IMR-90 (cell line): ENCODE measurements around the gene SIK3. TPM values are rescaled to one million over a fixed set of nuclear protein-coding genes. Genes with fewer than 3 reads are reported as not detected.

Experiments
- ATAC-seq: fragments of 200-7000 bp; cut with Tn5 transposase; 2 replicates; pipeline ENCODE4 v1.9.1; 2020; ENCODE audit warnings: low read depth, mild to moderate bottlenecking, moderate library complexity
- BruUV-seq: library from RNA; stranded (reverse); fragments of 400-500 nt; replicated peaks from 2 replicates; lab custom pipeline; 2021; lab: Mats Ljungman, UMichigan
- CTCF ChIA-PET: fragments of 300-600 bp; formaldehyde crosslinking; extraction: SDS; loops from one replicate; lab custom pipeline; 2021; ENCODE audit warnings: antibody characterized with exemption; lab: Yijun Ruan, JAX
- POLR2A ChIA-PET: fragments of 300-600 bp; sonication (Branson Sonifier 250); formaldehyde crosslinking; loops from one replicate; lab custom pipeline; 2022; ENCODE audit warnings: antibody characterized with exemption; ENCODE audit not compliant: unreplicated experiment; lab: Charles Lee
- DNase-seq: peaks from one replicate; pipeline ENCODE4 v3.0.0; 2013
- H2AFZ ChIP-seq: replicated peaks from 2 replicates; pipeline ENCODE3; 2013; ENCODE audit warnings: low read length, mild to moderate bottlenecking; ENCODE audit not compliant: poor library complexity
- H2AK5ac ChIP-seq: 2 replicates; pipeline ENCODE4 v1.6.1; 2013; ENCODE audit warnings: low read depth, low read length, inconsistent platforms
- H2AK9ac ChIP-seq: replicated peaks from 2 replicates; pipeline ENCODE3; 2013; ENCODE audit warnings: mild to moderate bottlenecking, low read depth, low read length, moderate library complexity; ENCODE audit not compliant: poor library complexity
- H2BK120ac ChIP-seq: 2 replicates; pipeline ENCODE4 v1.6.1; 2013; ENCODE audit warnings: low read depth, low read length, inconsistent platforms
- H2BK15ac ChIP-seq: 3 replicates; pipeline ENCODE4 v1.6.1; 2013; ENCODE audit warnings: low read depth, low read length, inconsistent platforms
- H2BK20ac ChIP-seq: 2 replicates; pipeline ENCODE4 v1.6.1; 2013; ENCODE audit warnings: low read depth, mild to moderate bottlenecking, inconsistent platforms, low read length, moderate library complexity
- H2BK5ac ChIP-seq: 2 replicates; pipeline ENCODE4 v1.6.1; 2013; ENCODE audit warnings: mild to moderate bottlenecking, low read depth, low read length, inconsistent platforms; ENCODE audit not compliant: poor library complexity, severe bottlenecking
- H3K14ac ChIP-seq: replicated peaks from 2 replicates; pipeline ENCODE4 v1.6.1; 2013; ENCODE audit warnings: low read depth, low read length, inconsistent platforms
- H3K18ac ChIP-seq: 2 replicates; pipeline ENCODE4 v1.6.1; 2013; ENCODE audit warnings: low read depth, low read length, control low read depth
- H3K23ac ChIP-seq: 2 replicates; pipeline ENCODE4 v1.6.1; 2013; ENCODE audit warnings: low read depth, low read length, inconsistent platforms
- H3K27ac ChIP-seq: 2 replicates; pipeline ENCODE4 v1.5.1; 2013; ENCODE audit warnings: mild to moderate bottlenecking, control low read depth, low read length; ENCODE audit not compliant: insufficient read depth
- H3K27me3 ChIP-seq: 2 replicates; pipeline ENCODE4 v1.6.1; 2013; ENCODE audit warnings: low read length; ENCODE audit not compliant: control insufficient read depth, insufficient read depth
- H3K36me3 ChIP-seq: 2 replicates; pipeline ENCODE4 v1.6.1; 2013; ENCODE audit warnings: low read length, mixed read lengths; ENCODE audit not compliant: control insufficient read depth, insufficient read depth
- H3K4ac ChIP-seq: 2 replicates; pipeline ENCODE4 v1.6.1; 2013; ENCODE audit warnings: low read depth, low read length, inconsistent platforms
- H3K4me1 ChIP-seq: 2 replicates; pipeline ENCODE4 v1.6.1; 2013; ENCODE audit warnings: low read length, mixed read lengths; ENCODE audit not compliant: control insufficient read depth, insufficient read depth
- H3K4me2 ChIP-seq: 2 replicates; pipeline ENCODE4 v1.6.1; 2013; ENCODE audit warnings: low read depth, mild to moderate bottlenecking, control low read depth, low read length, moderate library complexity
- H3K4me3 ChIP-seq: 2 replicates; pipeline ENCODE4 v1.5.1; 2013; ENCODE audit warnings: low read depth, mild to moderate bottlenecking, control low read depth, low read length, moderate library complexity; ENCODE audit not compliant: insufficient read depth
- H3K56ac ChIP-seq: 2 replicates; pipeline ENCODE4 v1.6.1; 2013; ENCODE audit warnings: low read length, inconsistent platforms; ENCODE audit not compliant: insufficient read depth; ENCODE audit errors: extremely low read depth
- H3K79me1 ChIP-seq, 2 experiments: 2 replicates each; pipeline ENCODE4 v1.6.1; 2013; ENCODE audit warnings: low read length in 2 of 2, inconsistent platforms in 1 of 2, low read depth in 1 of 2
- H3K9ac ChIP-seq: 2 replicates; pipeline ENCODE4 v1.6.1; 2013; ENCODE audit warnings: low read depth, low read length, control low read depth
- H3K9me1 ChIP-seq: 2 replicates; pipeline ENCODE4 v1.6.1; 2013; ENCODE audit warnings: low read length, inconsistent platforms; ENCODE audit not compliant: insufficient read depth
- H3K9me3 ChIP-seq: 2 replicates; pipeline ENCODE4 v1.6.1; 2013; ENCODE audit warnings: low read length; ENCODE audit not compliant: control insufficient read depth, insufficient read depth
- H4K20me1 ChIP-seq: 2 replicates; pipeline ENCODE4 v1.6.1; 2013; ENCODE audit warnings: low read length, inconsistent platforms; ENCODE audit not compliant: insufficient read depth
- H4K5ac ChIP-seq: 2 replicates; pipeline ENCODE4 v1.6.1; 2013; ENCODE audit warnings: mild to moderate bottlenecking, low read depth, low read length, control low read depth
- H4K8ac ChIP-seq, 2 experiments: 2 replicates each; pipeline ENCODE4 v1.6.1; 2013; ENCODE audit warnings: low read depth in 2 of 2, low read length in 2 of 2, control low read depth in 1 of 2, inconsistent platforms in 1 of 2
- H4K91ac ChIP-seq: 2 replicates; pipeline ENCODE4 v1.6.1; 2013; ENCODE audit warnings: low read depth, low read length, inconsistent platforms; ENCODE audit not compliant: insufficient read depth
- CEBPB ChIP-seq: IDR thresholded peaks from 2 replicates; pipeline ENCODE4 v1.6.1; 2012; ENCODE audit warnings: low read depth, low read length, improper control_type of control experiment
- MAFK ChIP-seq: IDR thresholded peaks from 2 replicates; pipeline ENCODE4 v1.6.1; 2012; ENCODE audit warnings: low read depth, low read length, improper control_type of control experiment
- WGBS, 2 experiments: methylation state at CpG; one replicate each; pipeline versions ENCODE4 v1.1.5 to v1.1.7; 2013; ENCODE audit warnings: missing lambda C conversion rate in 2 of 2; ENCODE audit not compliant: insufficient read length in 1 of 2; ENCODE audit errors: extremely low coverage in 2 of 2; 5-methylcytosine and 5-hydroxymethylcytosine counted together
- dilution Hi-C: fragments of 300-500 bp; cut with HindIII; formaldehyde crosslinking; loops from one replicate; pipeline ENCODE4 v1.14.3; 2018; ENCODE audit warnings: low sequenced_read_pairs; ENCODE audit not compliant: unreplicated experiment
- in situ Hi-C: fragments of 300-500 bp; cut with MboI; formaldehyde crosslinking; loops from 3 replicates; pipeline ENCODE4 v1.14.3; 2019; ENCODE audit warnings: low sequenced_read_pairs, inconsistent platforms, mixed read lengths
- intact Hi-C: fragments of 100-400 bp; cut with micrococcal nuclease; formaldehyde crosslinking; loops from 2 replicates; pipeline ENCODE4 v1.10.0; 2022
- polyA plus RNA-seq, 3 experiments: library from polyadenylated mRNA; depleted of rRNA; stranded (reverse); fragments of >200 nt; gene quantifications; 2 replicates each; pipeline ENCODE4 v1.2.3, GENCODE V29; 2012; ENCODE audit warnings: low replicate concordance in 1 of 3
- total RNA-seq: library from RNA; depleted of rRNA; stranded (reverse); fragments of >200 nt; gene quantifications from 2 replicates; pipeline ENCODE4 v1.2.3, GENCODE V29; 2012

SIK3 gene
- total and polyA plus RNA-seq, 2 of the 4 experiments (the other 2 are of a cell fraction): 8.2 to 9.1 TPM

GRCh38 chr11:116808262-116809175 lies 289.7 kb downstream of the SIK3 start:
- peaks cover 5% of the 10 kb centered on the region for H3K27me3 ChIP-seq
- H3K23ac ChIP-seq: no peak overlapping the region
- TF ChIP-seq CEBPB (peak; percentile 75), MAFK (no peak)
- H2AK9ac ChIP-seq: no peak overlapping the region
- no peak overlapping the region for H3K4me3 ChIP-seq
- H3K9me1 ChIP-seq: no peaks in the 10 kb centered on the region
- H4K8ac ChIP-seq: no peak overlapping the region
- no peaks in the 10 kb centered on the region for H3K36me3 ChIP-seq
- no peak overlapping the region for H2BK120ac ChIP-seq
- no peak overlapping the region for H3K4ac ChIP-seq
- no peak overlapping the region for H3K9ac ChIP-seq
- ChIA-PET CTCF (interaction anchor here (0.6 kb wide), 1 partner anchor 170 kb away, joined by 3 read pairs; no protein-coding TSS in a partner anchor), POLR2A (no interaction called here)
- no peak overlapping the region for H2BK20ac ChIP-seq
- no TSS peak for BruUV-seq
- no peak overlapping the region for H3K27ac ChIP-seq
- H3K18ac ChIP-seq: no peak overlapping the region
- 48% methylated on average over 5 of the region's 14 CpGs; no CpG with 5 or more reads in 1 of the 2 experiments for WGBS, 2 experiments
- H3K4me2 ChIP-seq: no peak overlapping the region
- H4K91ac ChIP-seq: no peak overlapping the region
- H3K9me3 ChIP-seq: peaks cover 3% of the 10 kb centered on the region
- no peak overlapping the region for H2AK5ac ChIP-seq
- ATAC-seq: 0 out of 2 replicates have a peak, but pooled peaks have one; percentile 24
- no peaks in the 10 kb centered on the region for H3K4me1 ChIP-seq
- no peak overlapping the region for H3K14ac ChIP-seq
- H4K20me1 ChIP-seq: no peaks in the 10 kb centered on the region
- no peak overlapping the region for H4K5ac ChIP-seq
- H3K79me1 ChIP-seq: no peaks in the 10 kb centered on the region
- H2AFZ ChIP-seq: no peak overlapping the region
- DNase-seq: peak; percentile 32
- intact Hi-C loops: loop anchor here (1.0 kb wide), 1 partner anchor 12 kb away; no protein-coding TSS in a partner anchor
- dilution Hi-C loops: no loop called here
- in situ Hi-C loops: no loop called here
- H2BK15ac ChIP-seq: no peak overlapping the region
- no peak overlapping the region for H2BK5ac ChIP-seq
- H3K56ac ChIP-seq: no peak overlapping the region
